Prostate gland (tissue), 2 donors: ENCODE data around the gene JPH3. TPM values are rescaled to one million over a fixed set of nuclear protein-coding genes. Genes with fewer than 3 reads are reported as not detected.
"Not testable (repeated sequence)": the region's sequence is repeated elsewhere in the genome, so short reads cannot be mapped to it uniquely, and the experiment has no call there.

Source experiments
- DNase-seq: peaks from one replicate; pipeline ENCODE4 v3.0.0-alpha.2; 2019; ENCODE audit warnings: low spot score
- H3K27ac ChIP-seq, 2 donors: fragments of 200-600 bp; sonication (generic); 2 replicates each; pipeline ENCODE4 v1.5.1; 2017 to 2019
- H3K27me3 ChIP-seq: fragments of 200-600 bp; sonication (generic); replicated peaks from 2 replicates; pipeline ENCODE4 v1.5.1; 2019; ENCODE audit not compliant: insufficient read depth
- H3K36me3 ChIP-seq, 2 donors: fragments of 200-600 bp; sonication (generic); 1 replicate in 1 of 2; 2 replicates in 1 of 2; pipeline versions ENCODE4 v1.5.1 to v1.8.1; 2017 to 2019
- H3K4me1 ChIP-seq: fragments of 200-600 bp; sonication (generic); replicated peaks from 2 replicates; pipeline ENCODE4 v1.5.1; 2019
- H3K4me3 ChIP-seq, 2 donors: fragments of 200-600 bp; sonication (generic); 2 replicates each; pipeline ENCODE4 v1.5.1; 2017 to 2019
- H3K9me3 ChIP-seq: fragments of 200-600 bp; sonication (generic); 2 replicates; pipeline ENCODE4 v1.5.1; 2017
- CTCF ChIP-seq, 4 experiments: fragments of 200-600 bp in 2 of 4; fragments of 450-650 bp in 2 of 4; sonication (generic) in 2 of 4; IDR thresholded peaks; 1 replicate in 3 of 4; 2 replicates in 1 of 4; pipeline ENCODE4 v1.5.1; 2016 to 2019; ENCODE audit warnings: antibody characterized with exemption in 4 of 4, mild to moderate bottlenecking in 2 of 4, moderate library complexity in 2 of 4
- POLR2A ChIP-seq: fragments of 450-650 bp; IDR thresholded peaks from one replicate; pipeline ENCODE4 v1.6.1; 2016; ENCODE audit warnings: antibody characterized with exemption, mild to moderate bottlenecking
- POLR2AphosphoS5 ChIP-seq: sonication (generic); formaldehyde crosslinking; IDR thresholded peaks from one replicate; pipeline ENCODE4 v1.6.1; 2017; ENCODE audit warnings: antibody characterized with exemption
- WGBS: methylation state at CpG from one replicate; pipeline ENCODE4 v1.1.5; 2018; 5-methylcytosine and 5-hydroxymethylcytosine counted together
- intact Hi-C: fragments of 100-400 bp; cut with DNase I; formaldehyde crosslinking; loops from one replicate; pipeline ENCODE4 v1.14.2; 2022
- total RNA-seq, 2 donors: library from RNA; depleted of rRNA; stranded (reverse); fragments of >200 nt; gene quantifications; one replicate each; pipeline ENCODE4 v1.1.0, GENCODE V29; 2016

JPH3 gene
- total RNA-seq, 2 donors from 2014 or later = 1.0 to 6.1 TPM

DNA sequence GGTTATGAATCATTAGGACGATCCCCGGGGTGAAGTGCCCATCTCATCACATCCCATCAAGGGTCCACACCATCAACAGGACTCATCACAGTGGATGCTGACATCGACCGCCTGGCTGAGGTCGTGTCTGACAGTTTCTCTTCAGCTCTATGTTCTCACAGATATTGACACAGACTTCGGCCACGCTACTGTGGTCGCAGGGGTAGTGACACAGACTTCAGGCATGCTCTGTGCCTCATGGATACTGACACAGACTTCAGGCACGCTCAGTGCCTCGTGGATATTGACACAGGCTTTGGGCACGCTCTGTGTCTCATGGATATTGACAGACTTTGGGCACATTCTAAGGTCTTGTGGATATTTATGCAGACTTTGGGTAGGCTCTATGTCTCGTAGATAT lies 113.3 kb downstream of the JPH3 start:
- no peaks in the 10 kb centered on the region for H3K27me3 ChIP-seq
- no peak overlapping the region for H3K27ac ChIP-seq
- no peak overlapping the region for H3K4me3 ChIP-seq
- no peaks in the 10 kb centered on the region for H3K9me3 ChIP-seq
- H3K36me3 ChIP-seq = no peaks in the 10 kb centered on the region
- intact Hi-C loops = no loop called here
- DNase-seq = no peak
- 94% methylated on average over 12 of the region's 12 CpGs for WGBS
- no peaks in the 10 kb centered on the region for H3K4me1 ChIP-seq
- TF ChIP-seq CTCF (IDR thresholded peaks at IDR 0.05) (no peak), POLR2AphosphoS5 (no peak), POLR2A (no peak)

DNA sequence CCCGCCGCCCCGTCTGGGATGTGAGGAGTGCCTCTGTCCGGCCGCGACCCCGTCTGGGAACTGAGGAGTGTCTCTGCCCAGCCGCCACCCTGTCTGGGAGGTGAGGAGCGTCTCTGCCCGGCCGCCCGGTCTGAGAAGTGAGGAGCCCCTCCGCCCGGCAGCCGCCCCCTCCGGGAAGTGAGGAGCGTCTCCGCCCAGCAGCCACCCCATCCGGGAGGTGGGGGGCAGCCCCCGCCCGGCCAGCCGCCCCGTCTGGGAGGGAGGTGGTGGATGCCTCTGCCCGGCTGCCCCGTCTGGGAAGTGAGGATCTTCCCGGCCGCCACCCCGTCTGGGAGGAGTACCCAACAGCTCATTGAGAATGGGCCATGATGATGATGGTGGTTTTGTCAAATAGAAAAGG lies 116.5 kb downstream of the JPH3 start:
- H3K36me3 ChIP-seq, H3K27ac ChIP-seq, H3K27me3 ChIP-seq, H3K4me3 ChIP-seq, H3K9me3 ChIP-seq, H3K4me1 ChIP-seq, DNase-seq, intact Hi-C loops: not testable (repeated sequence)
- 97% methylated on average over 25 of the region's 28 CpGs for WGBS

GRCh38 chr16:87720446-87720845 lies 118.1 kb downstream of the JPH3 start:
- intact Hi-C loops = no loop called here
- DNase-seq = no peak
- Histone ChIP-seq H3K4me3 (no peak overlapping the region), H3K9me3 (no peaks in the 10 kb centered on the region), H3K4me1 (no peaks in the 10 kb centered on the region), H3K27me3 (no peaks in the 10 kb centered on the region), H3K27ac (no peak overlapping the region), H3K36me3 (no peaks in the 10 kb centered on the region)
- 97% methylated on average over 19 of the region's 24 CpGs for WGBS
- TF ChIP-seq POLR2A = no peak
- TF ChIP-seq POLR2AphosphoS5 = no peak
- TF ChIP-seq CTCF (IDR thresholded peaks at IDR 0.05) = no peak

DNA sequence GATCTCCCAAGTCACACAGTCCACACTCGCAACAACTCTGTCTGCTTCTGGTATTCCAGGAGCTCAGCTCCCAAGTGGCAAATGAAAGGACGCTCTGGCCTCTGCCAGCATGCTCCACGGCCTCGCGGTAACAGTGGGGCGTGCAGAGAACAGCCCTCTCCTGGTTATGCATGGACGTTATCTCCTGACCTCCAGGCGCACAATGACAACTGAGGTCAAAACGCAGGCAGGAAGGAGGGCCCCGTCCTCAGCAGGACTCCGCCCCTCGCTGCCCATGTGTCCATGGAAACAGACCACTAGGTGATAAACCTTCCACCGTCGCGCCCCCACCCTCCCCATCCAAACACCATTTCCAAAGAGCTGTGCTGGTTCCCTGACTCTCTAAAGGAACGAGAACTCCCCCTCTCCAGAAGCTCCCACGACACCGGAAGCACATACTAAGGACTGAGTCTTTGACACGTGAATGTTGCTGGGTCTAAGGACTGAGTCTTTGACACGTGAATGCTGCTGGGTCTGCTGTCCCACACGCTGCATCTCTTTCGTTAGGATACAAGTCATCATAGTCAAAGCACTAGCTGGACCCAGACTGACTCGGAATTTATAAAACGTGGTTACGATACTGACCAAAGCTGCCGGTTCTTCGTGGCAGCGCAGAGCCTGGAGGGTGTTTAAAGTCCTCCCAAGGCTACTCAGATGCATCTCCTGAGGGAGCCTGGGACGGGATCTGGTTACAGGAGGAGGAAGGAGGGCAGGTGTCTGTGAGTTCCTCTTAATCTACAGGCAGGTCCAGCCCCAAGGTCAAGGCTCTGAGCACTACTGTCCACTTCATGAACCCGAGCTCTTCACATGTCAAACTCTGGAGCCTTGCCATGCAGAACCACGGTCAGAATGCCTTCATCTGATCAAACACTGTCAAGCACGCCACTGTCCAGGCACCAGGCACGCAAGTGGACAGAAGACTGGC lies 119.6 kb downstream of the JPH3 start:
- WGBS = 83% methylated on average over 33 of the region's 33 CpGs
- no peaks in the 10 kb centered on the region for H3K27me3 ChIP-seq
- no peak for TF ChIP-seq POLR2A
- TF ChIP-seq POLR2AphosphoS5 = no peak
- no peak for TF ChIP-seq CTCF (IDR thresholded peaks at IDR 0.05)
- intact Hi-C loops = no loop called here
- H3K4me3 ChIP-seq = no peak overlapping the region
- H3K36me3 ChIP-seq = no peaks in the 10 kb centered on the region
- H3K4me1 ChIP-seq = no peaks in the 10 kb centered on the region
- H3K27ac ChIP-seq = no peak overlapping the region
- H3K9me3 ChIP-seq = no peaks in the 10 kb centered on the region
- DNase-seq = no peak

DNA sequence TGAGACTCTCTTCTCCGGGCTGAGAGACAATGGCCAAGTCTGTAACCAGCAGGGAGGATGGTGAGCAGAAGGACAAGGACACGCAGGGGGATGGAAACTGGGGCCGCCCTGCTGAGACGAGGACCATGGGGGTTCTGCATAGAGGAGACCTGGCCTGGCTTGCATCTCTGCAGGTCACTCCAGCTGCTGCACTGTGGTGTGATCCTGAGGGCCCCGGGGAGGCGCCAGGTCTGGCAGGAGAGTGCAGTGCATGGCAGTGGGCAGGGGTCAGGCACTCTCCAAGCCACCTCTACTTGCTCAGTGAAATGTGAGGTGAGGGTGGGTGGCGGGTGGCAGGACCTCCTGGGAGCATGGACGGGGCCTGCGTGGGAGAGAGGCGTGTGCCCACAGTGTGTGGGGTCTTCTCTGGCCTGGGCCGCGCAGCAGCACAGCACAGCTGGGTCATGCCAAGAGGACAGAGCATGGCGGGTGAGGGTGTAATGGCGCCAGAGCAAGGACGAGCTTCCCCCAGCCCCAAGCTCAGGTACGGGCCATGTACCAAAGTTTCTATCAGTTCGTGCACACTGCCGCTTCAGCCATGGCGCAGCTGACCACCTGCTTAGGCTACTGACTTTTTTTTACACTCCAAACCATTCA lies 120.4 kb downstream of the JPH3 start:
- Histone ChIP-seq H3K27me3 (no peaks in the 10 kb centered on the region), H3K4me1 (no peaks in the 10 kb centered on the region), H3K9me3 (no peaks in the 10 kb centered on the region), H3K36me3 (no peaks in the 10 kb centered on the region), H3K27ac (no peak overlapping the region), H3K4me3 (no peak overlapping the region)
- DNase-seq = no peak
- intact Hi-C loops = no loop called here
- TF ChIP-seq CTCF (IDR thresholded peaks at IDR 0.05) = no peak
- no peak for TF ChIP-seq POLR2AphosphoS5
- TF ChIP-seq POLR2A = no peak
- 94% methylated on average over 19 of the region's 19 CpGs for WGBS
